MM.1S (cell line): Measurements from ENCODE around the gene DMXL2.
"Not testable (repeated sequence)": the region's sequence is repeated elsewhere in the genome, so short reads cannot be mapped to it uniquely, and the experiment has no call there.

Experiments
- DNase-seq: peaks from one replicate; pipeline ENCODE4 v3.0.0-alpha.2; 2015
- H2AFZ ChIP-seq: fragments of 300-600 bp; sonication (generic); 2 replicates; pipeline ENCODE4 v1.6.0; 2016; ENCODE audit warnings: antibody characterized with exemption, low read length
- H3F3A ChIP-seq: fragments of 300-600 bp; sonication (generic); 2 replicates; pipeline ENCODE4 v1.6.1; 2016; ENCODE audit warnings: mild to moderate bottlenecking, antibody characterized with exemption, low read length, moderate library complexity, mixed read lengths; ENCODE audit not compliant: insufficient read depth
- H3K27ac ChIP-seq: fragments of 300-600 bp; sonication (generic); 2 replicates; pipeline ENCODE4 v1.5.1; 2016; ENCODE audit warnings: mild to moderate bottlenecking, low read length
- H3K27me3 ChIP-seq: fragments of 300-600 bp; sonication (generic); replicated peaks from 2 replicates; pipeline ENCODE4 v1.6.0; 2016; ENCODE audit warnings: low read length; ENCODE audit not compliant: insufficient read depth
- H3K36me3 ChIP-seq: fragments of 300-600 bp; sonication (generic); replicated peaks from 2 replicates; pipeline ENCODE4 v1.6.1; 2016; ENCODE audit warnings: mild to moderate bottlenecking, low read length, mixed read lengths; ENCODE audit not compliant: insufficient read depth
- H3K4me1 ChIP-seq: fragments of 300-600 bp; sonication (generic); 2 replicates; pipeline ENCODE4 v1.6.1; 2016; ENCODE audit warnings: low read length, mixed read lengths
- H3K4me2 ChIP-seq: fragments of 300-600 bp; sonication (generic); 2 replicates; pipeline ENCODE4 v1.6.0; 2016; ENCODE audit warnings: low read depth, low read length
- H3K4me3 ChIP-seq: fragments of 300-600 bp; sonication (generic); 2 replicates; pipeline ENCODE4 v1.5.1; 2016; ENCODE audit warnings: low read length, mixed read lengths
- H3K79me2 ChIP-seq: fragments of 300-600 bp; sonication (generic); 2 replicates; pipeline ENCODE4 v1.6.1; 2016; ENCODE audit warnings: mixed run types, low read length, mixed read lengths
- H3K9ac ChIP-seq: fragments of 300-600 bp; sonication (generic); 2 replicates; pipeline ENCODE4 v1.6.1; 2016; ENCODE audit warnings: low read length, mixed read lengths
- H3K9me2 ChIP-seq: fragments of 300-600 bp; sonication (generic); replicated peaks from 2 replicates; pipeline ENCODE4 v1.6.1; 2016; ENCODE audit warnings: mild to moderate bottlenecking, low read length, mixed read lengths; ENCODE audit not compliant: insufficient read depth
- H3K9me3 ChIP-seq: fragments of 300-600 bp; sonication (generic); replicated peaks from 2 replicates; pipeline ENCODE4 v1.6.1; 2016; ENCODE audit warnings: mild to moderate bottlenecking, low read length, mixed read lengths; ENCODE audit not compliant: insufficient read depth
- H4K20me1 ChIP-seq: fragments of 300-600 bp; sonication (generic); 2 replicates; pipeline ENCODE4 v1.6.1; 2016; ENCODE audit warnings: mild to moderate bottlenecking, low read length, moderate library complexity, mixed read lengths; ENCODE audit not compliant: insufficient read depth
- EZH2 ChIP-seq: fragments of 300-600 bp; sonication (generic); optimal IDR thresholded peaks from 2 replicates; pipeline ENCODE3; 2017; ENCODE audit warnings: low read depth, mild to moderate bottlenecking, antibody characterized with exemption, low read length, mixed read lengths
- EZH2phosphoT487 ChIP-seq: fragments of 300-600 bp; sonication (generic); IDR thresholded peaks from 2 replicates; pipeline ENCODE4 v1.6.1; 2018; ENCODE audit warnings: antibody characterized with exemption, low read length
- TF ChIP-seq, protein P1 (sequence below): fragments of 300-600 bp; sonication (generic); IDR thresholded peaks from 2 replicates; pipeline ENCODE4 v1.5.1; 2016; ENCODE audit warnings: antibody characterized with exemption, low read length, mixed read lengths

DMXL2 gene

DNA sequence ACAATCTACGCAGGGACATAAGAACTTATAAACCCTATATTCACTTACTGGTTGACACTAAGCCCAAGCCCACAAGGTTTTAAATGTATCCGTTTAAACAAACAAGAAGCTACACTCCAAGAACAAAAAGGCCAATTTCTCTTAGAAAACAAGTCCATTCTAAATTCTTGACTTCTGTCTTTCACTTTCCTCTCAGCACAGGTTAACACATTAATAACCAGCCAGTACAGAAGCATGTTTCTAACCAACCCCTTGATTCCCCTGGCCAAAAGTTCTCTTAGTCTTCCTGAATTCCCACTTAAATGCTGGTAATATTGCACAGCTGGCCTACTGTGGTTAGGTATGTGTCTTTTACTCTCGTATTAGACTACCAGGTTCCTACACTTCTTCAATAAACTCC is 4.7 kb downstream of the DMXL2 start:
- no peaks in the 10 kb centered on the region for H3K79me2 ChIP-seq

DNA sequence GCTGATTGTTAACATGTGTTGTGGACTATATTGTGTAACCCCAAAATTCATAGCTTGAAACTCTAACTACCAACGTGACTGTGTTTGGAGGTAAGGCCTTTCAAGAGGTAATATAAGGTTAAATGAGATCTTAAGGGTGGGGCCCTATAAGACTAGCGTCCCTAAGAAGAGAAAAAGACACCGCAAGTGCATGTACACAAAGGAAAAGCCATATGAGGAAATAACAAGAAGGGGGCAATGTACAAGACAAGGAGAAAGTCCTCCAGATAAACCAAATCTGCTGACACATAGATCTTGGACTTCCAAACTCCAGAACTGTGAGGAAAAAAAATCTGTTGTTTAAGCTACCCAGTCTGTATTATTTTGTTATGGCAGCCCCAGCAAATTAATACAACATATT is 8.6 kb downstream of the DMXL2 start:
- DNase-seq: no peak
- Histone ChIP-seq H3F3A (no peaks in the 10 kb centered on the region), H3K9me2 (no peaks in the 10 kb centered on the region), H3K9ac (no peak overlapping the region), H3K27ac (no peak overlapping the region), H3K27me3 (no peaks in the 10 kb centered on the region), H3K4me2 (no peak overlapping the region), H3K4me1 (no peaks in the 10 kb centered on the region), H3K4me3 (no peak overlapping the region), H3K79me2 (no peaks in the 10 kb centered on the region), H3K36me3 (no peaks in the 10 kb centered on the region), H2AFZ (no peak overlapping the region), H3K9me3 (no peaks in the 10 kb centered on the region), H4K20me1 (no peaks in the 10 kb centered on the region)
- no peak for TF ChIP-seq EZH2phosphoT487
- TF ChIP-seq, protein P1, sequence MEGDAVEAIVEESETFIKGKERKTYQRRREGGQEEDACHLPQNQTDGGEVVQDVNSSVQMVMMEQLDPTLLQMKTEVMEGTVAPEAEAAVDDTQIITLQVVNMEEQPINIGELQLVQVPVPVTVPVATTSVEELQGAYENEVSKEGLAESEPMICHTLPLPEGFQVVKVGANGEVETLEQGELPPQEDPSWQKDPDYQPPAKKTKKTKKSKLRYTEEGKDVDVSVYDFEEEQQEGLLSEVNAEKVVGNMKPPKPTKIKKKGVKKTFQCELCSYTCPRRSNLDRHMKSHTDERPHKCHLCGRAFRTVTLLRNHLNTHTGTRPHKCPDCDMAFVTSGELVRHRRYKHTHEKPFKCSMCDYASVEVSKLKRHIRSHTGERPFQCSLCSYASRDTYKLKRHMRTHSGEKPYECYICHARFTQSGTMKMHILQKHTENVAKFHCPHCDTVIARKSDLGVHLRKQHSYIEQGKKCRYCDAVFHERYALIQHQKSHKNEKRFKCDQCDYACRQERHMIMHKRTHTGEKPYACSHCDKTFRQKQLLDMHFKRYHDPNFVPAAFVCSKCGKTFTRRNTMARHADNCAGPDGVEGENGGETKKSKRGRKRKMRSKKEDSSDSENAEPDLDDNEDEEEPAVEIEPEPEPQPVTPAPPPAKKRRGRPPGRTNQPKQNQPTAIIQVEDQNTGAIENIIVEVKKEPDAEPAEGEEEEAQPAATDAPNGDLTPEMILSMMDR: no peak
- TF ChIP-seq EZH2: no peak

More for the DNA sequence above, 4.7 kb downstream of the DMXL2 start:
- Histone ChIP-seq H3K9me2 (no peaks in the 10 kb centered on the region), H3F3A (0 out of 2 replicates have a peak, but pooled peaks cover 5% of the 10 kb centered on the region), H3K9ac (no peak overlapping the region), H3K27ac (no peak overlapping the region), H3K4me2 (no peak overlapping the region), H3K4me1 (no peaks in the 10 kb centered on the region), H3K36me3 (no peaks in the 10 kb centered on the region), H4K20me1 (no peaks in the 10 kb centered on the region), H3K9me3 (no peaks in the 10 kb centered on the region), H3K4me3 (no peak overlapping the region), H2AFZ (no peak overlapping the region), H3K27me3 (peaks cover 11% of the 10 kb centered on the region)
- DNase-seq: no peak
- TF ChIP-seq, protein P1: no peak
- TF ChIP-seq EZH2: no peak
- TF ChIP-seq EZH2phosphoT487: no peak

DNA sequence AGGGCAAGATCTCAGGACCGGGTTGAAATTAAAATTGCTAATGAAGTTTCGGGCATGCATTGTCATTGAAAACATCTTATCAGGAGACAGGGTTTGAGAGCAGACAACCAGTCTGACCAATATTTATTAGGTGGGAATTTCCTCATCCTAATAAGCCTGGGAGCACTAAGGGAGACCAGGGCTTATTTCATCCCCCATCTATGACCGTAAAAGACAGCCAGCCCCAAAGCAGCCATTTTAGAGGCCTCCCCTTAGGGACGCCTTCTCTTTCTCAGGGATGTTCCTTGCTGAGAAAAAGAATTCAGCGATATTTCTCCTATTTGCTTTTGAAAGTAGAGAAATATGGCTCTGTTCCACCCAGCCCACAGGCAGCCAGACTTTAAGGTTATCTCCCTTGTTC is 9.9 kb downstream of the DMXL2 start:
- not testable (repeated sequence) for H3K79me2 ChIP-seq, H2AFZ ChIP-seq, H3K36me3 ChIP-seq, H3K27ac ChIP-seq, DNase-seq, H3K27me3 ChIP-seq, H3K9ac ChIP-seq, H4K20me1 ChIP-seq, H3K4me1 ChIP-seq, H3K9me3 ChIP-seq, H3K4me2 ChIP-seq, H3K9me2 ChIP-seq, H3K4me3 ChIP-seq, H3F3A ChIP-seq

DNA sequence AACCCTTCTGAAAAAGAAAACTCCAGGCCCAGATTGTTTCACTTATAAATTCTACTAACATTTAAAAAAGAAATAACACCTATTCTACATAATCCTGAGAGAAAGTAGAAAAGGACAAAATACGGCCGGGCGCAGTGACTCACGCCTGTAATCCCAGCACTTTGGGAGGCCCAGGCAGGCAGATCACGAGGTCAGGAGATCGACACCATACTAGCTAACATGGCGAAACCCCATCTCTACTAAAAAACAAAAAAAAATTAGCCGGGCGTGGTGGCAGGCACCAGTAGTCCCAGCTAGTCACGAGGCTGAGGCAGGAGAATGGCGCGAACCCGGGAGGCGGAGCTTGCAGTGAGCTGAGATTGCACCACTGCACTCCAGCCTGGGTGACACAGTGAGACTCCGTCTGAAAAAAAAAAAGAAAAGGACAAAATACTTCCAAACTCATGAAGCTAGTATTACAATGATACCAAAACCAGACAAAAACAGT is 19.1 kb downstream of the DMXL2 start:
- not testable (repeated sequence) for H3K9ac ChIP-seq, H3K9me2 ChIP-seq, H3K27ac ChIP-seq, H3K36me3 ChIP-seq, DNase-seq, H4K20me1 ChIP-seq, H3K79me2 ChIP-seq, H3K4me3 ChIP-seq, H3F3A ChIP-seq, H3K27me3 ChIP-seq, H3K4me1 ChIP-seq, H2AFZ ChIP-seq, H3K9me3 ChIP-seq, H3K4me2 ChIP-seq
